Raji (cell line): Measurements from ENCODE around the gene PXYLP1.

Source experiments
- POLR2A ChIP-seq: IDR thresholded peaks from 2 replicates; pipeline ENCODE4 v1.6.1; 2011; ENCODE audit warnings: low read depth, low read length, control low read depth; ENCODE audit not compliant: insufficient read depth

Gene PXYLP1

GRCh38 chr3:141239511-141240281 lies 8.1 kb downstream of the PXYLP1 start:
- no peak for TF ChIP-seq POLR2A

- TF ChIP-seq POLR2A: no peak
Measured at GRCh38 chr3:141240286-141240685, 8.7 kb downstream of the PXYLP1 start.

- TF ChIP-seq POLR2A: no peak
Measured at GRCh38 chr3:141240687-141241615, 9.3 kb downstream of the PXYLP1 start.

- no peak for TF ChIP-seq POLR2A
Measured at GRCh38 chr3:141241616-141242376, 10.2 kb downstream of the PXYLP1 start.

DNA sequence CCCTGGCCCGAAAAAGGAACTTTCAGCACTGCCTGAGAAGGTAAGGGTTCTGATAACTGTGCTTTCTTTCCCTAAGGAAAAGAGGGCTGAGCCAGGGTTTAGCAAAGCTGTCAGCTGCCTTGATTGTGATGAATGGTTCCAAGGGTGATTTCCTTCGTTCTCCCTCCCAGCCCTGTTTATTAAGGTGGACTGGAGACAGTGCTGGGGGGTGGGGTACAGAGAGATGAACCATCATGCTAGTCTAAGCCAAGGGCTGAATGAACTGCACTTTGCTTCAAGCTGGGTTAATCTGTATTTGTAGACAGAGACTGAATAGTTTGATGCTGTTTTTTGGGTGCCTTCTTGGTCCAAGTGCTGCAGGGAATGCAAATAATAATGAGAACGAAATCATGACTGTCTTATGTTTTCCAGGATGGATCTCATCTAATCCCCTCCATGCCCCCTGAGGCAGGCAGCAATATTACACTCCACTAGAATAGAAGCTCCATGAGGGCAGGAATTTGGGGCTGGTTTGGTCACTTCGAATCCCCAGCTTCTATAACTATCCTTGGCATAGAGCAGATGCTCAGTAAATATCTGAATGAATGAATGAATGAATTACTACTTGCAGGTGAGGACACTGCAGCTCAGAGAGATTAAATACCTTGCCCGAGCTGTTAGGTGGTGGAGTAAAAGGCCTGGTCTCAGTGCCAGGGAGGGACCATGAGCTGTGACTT lies 10.9 kb downstream of the PXYLP1 start:
- TF ChIP-seq POLR2A: no peak

DNA sequence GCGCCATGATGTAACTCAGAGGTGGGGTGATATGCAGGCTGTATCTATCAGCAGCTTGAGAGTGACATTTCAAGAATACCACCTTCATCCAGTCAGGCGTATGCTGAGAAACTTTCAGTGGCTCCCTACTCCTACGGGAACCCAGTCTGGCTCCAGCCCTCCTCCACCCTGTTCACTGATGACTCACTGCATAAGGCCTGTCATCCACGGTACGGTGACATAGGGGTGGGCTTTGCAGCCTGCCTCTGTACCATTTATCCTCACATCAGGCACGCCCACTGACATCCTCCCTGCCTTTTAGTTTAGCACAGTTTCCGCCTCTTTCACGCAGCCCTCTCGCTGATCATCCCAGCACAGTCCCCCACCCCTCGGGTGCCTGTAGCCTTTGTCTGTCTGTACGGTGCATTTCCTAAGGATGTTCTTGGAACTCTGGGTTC lies 11.7 kb downstream of the PXYLP1 start:
- TF ChIP-seq POLR2A: no peak

GRCh38 chr3:141246224-141246957 lies 14.8 kb downstream of the PXYLP1 start:
- no peak for TF ChIP-seq POLR2A

GRCh38 chr3:141246958-141247301 lies 15.3 kb downstream of the PXYLP1 start:
- no peak for TF ChIP-seq POLR2A

DNA sequence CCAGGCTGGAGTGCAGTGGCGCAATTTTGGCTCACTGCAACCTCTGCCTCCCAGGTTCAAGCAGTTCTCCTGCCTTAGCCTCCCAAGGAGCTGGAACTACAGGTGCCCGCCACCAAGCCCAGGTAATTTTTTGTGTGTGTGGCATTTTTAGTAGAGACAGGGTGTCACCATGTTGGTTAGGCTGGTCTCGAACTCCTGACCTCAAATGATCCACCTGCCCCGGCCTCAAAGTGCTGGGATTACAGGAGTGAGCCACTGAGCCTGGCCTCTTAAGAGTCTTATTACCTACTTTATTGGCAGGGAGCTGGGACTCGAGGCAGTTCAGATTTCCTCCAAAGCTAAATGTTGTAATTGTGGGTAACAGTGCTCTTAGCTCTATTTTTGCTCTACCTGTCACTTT lies 16.4 kb downstream of the PXYLP1 start:
- no peak for TF ChIP-seq POLR2A

DNA sequence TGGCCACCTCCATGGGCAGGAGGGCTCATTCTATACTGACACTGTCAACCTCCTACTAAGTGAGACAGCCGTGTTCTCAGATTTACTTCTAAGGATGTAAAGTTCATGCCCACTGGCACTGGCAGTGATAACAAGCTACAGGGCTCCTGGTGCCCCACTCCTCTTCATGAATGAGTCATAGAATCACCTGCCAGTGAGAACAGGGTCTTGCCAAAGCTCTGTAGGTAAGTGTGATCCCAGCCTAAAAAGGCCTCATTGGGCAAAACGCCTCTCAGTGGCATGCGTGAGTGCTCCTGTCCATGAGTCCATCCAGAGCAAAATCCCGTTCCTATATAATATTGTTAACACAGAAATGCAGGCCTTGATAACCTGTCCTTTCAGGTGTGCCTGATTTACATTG lies 17.4 kb downstream of the PXYLP1 start:
- TF ChIP-seq POLR2A: no peak

DNA sequence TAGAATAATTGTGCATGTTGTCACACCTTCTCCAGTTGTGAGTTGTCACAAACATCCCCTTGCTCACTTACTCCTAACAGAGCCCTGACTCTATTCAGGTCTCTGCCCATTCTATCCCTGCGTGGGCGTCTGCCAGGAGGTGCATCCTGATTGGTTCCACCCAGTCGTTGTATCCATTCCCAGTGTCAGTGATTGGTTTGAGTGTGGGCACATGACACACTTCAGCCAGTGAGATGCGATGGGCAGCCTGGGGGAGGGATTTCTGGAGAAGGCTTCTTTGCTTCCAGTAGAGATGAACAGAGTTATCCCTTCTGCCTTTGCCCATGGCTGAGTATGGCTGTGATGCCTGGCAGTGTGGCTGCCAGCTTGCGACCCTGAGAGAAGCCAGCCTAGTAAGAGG lies 18.7 kb downstream of the PXYLP1 start:
- no peak for TF ChIP-seq POLR2A

DNA sequence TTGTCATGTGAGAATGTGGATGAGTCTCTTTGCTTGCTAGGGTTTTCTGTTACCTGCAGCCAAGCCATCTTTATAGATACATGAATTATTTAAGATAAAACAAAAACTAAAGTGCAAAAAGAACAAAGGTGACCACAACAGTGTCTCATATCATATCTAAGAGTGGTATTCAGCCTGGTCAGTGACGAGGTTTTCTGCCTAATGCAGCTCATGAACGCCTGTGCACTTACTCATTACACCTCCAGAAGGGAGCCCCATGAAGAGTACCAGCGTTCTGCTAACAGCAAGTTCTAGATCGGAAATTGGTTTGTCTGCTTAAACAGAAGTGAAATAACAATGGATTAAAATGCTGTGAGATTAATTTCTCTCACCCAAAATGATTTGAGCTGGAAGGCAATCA lies 19.2 kb downstream of the PXYLP1 start:
- no peak for TF ChIP-seq POLR2A

- no peak for TF ChIP-seq POLR2A
Measured at GRCh38 chr3:141253326-141253725, 21.7 kb downstream of the PXYLP1 start.

- TF ChIP-seq POLR2A: no peak
Measured at GRCh38 chr3:141253811-141254210, 22.2 kb downstream of the PXYLP1 start.
